ENCODE measurements around the gene NPVF.

Gene NPVF

GRCh38 chr7:25194036-25194435, 34.2 kb downstream of the NPVF start:
- H3K4me3 ChIP-seq (ENCODE audit: low read length): no peak overlapping the region
- TF ChIP-seq CTCF (IDR thresholded peaks at IDR 0.05; ENCODE audit: insufficient read depth, low read depth, low read length, missing control alignments): no peak
- DNase-seq (ENCODE audit: low read depth): no peak

- no peak for DNase-seq (ENCODE audit: low read depth)
- H3K4me3 ChIP-seq (ENCODE audit: low read length): no peak overlapping the region
- TF ChIP-seq CTCF (IDR thresholded peaks at IDR 0.05; ENCODE audit: insufficient read depth, low read depth, low read length, missing control alignments): no peak
These were observed 36.2 kb downstream of the NPVF start for GRCh38 chr7:25192043-25192442.

GRCh38 chr7:25189197-25189596, 39.1 kb downstream of the NPVF start:
- TF ChIP-seq CTCF (IDR thresholded peaks at IDR 0.05; ENCODE audit: insufficient read depth, low read depth, low read length, missing control alignments): no peak
- DNase-seq (ENCODE audit: low read depth): no peak
- no peak overlapping the region for H3K4me3 ChIP-seq (ENCODE audit: low read length)

GRCh38 chr7:25187932-25188331, 40.4 kb downstream of the NPVF start:
- no peak for DNase-seq (ENCODE audit: low read depth)
- no peak for TF ChIP-seq CTCF (IDR thresholded peaks at IDR 0.05; ENCODE audit: insufficient read depth, low read depth, low read length, missing control alignments)
- H3K4me3 ChIP-seq (ENCODE audit: low read length): no peak overlapping the region

GRCh38 chr7:25186436-25186835, 41.9 kb downstream of the NPVF start:
- DNase-seq (ENCODE audit: low read depth): no peak
- no peak for TF ChIP-seq CTCF (IDR thresholded peaks at IDR 0.05; ENCODE audit: insufficient read depth, low read depth, low read length, missing control alignments)
- H3K4me3 ChIP-seq (ENCODE audit: low read length): no peak overlapping the region

GRCh38 chr7:25181532-25181931, 46.8 kb downstream of the NPVF start:
- no peak for TF ChIP-seq CTCF (IDR thresholded peaks at IDR 0.05; ENCODE audit: insufficient read depth, low read depth, low read length, missing control alignments)
- H3K4me3 ChIP-seq (ENCODE audit: low read length): no peak overlapping the region
- no peak for DNase-seq (ENCODE audit: low read depth)

GRCh38 chr7:25180946-25181345, 47.3 kb downstream of the NPVF start:
- no peak for DNase-seq (ENCODE audit: low read depth)
- H3K4me3 ChIP-seq (ENCODE audit: low read length): no peak overlapping the region
- no peak for TF ChIP-seq CTCF (IDR thresholded peaks at IDR 0.05; ENCODE audit: insufficient read depth, low read depth, low read length, missing control alignments)
